Measurements from ENCODE around the gene FJX1.

GRCh38 chr11:35571696-35572095 lies 46.6 kb upstream of the FJX1 start:
- no peak for TF ChIP-seq POLR2A (IDR thresholded peaks at IDR 0.05)
- no peak for TF ChIP-seq CTCF (IDR thresholded peaks at IDR 0.05 in 8 of 11, conservative IDR thresholded peaks at IDR 0.05 in 3 of 11)

Data from spleen (tissue), 7 donors.